AG09309 (cell line): ENCODE results near the gene ASTN2.

Source experiments
- DNase-seq: peaks from one replicate; pipeline ENCODE4 v3.0.0-alpha.2; 2010; ENCODE audit warnings: low read depth
- H3K4me3 ChIP-seq: 2 replicates; pipeline ENCODE4 v1.5.1; 2011; ENCODE audit warnings: mild to moderate bottlenecking, low read depth, low read length, moderate library complexity; ENCODE audit not compliant: control insufficient read depth
- TF ChIP-seq, protein P1 (sequence below): IDR thresholded peaks from 2 replicates; pipeline ENCODE4 v1.5.1; 2011; ENCODE audit warnings: mild to moderate bottlenecking, low read depth, low read length, inconsistent platforms; ENCODE audit not compliant: insufficient read depth, control insufficient read depth; ENCODE audit errors: missing control alignments

Gene ASTN2

DNA sequence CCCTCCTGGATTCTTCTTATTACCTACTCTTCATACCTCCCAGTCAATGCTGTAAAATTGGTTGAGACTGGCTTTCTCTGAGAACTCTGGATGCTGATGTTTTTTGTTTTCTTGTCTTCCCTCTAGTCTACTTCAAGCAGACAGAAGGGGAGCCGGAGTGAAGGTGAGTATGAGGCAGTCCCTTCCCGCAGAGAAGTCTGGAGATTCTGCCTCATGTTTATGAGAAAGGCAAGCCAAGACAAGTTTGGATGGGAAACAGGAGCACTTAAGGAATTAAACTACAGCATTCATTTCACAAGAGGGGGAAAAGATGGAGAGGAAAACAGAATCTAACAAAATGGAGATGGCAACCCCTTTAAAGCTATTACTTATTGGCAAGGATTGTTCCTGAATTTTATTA, 481.6 kb downstream of the ASTN2 start:
- TF ChIP-seq, protein P1, sequence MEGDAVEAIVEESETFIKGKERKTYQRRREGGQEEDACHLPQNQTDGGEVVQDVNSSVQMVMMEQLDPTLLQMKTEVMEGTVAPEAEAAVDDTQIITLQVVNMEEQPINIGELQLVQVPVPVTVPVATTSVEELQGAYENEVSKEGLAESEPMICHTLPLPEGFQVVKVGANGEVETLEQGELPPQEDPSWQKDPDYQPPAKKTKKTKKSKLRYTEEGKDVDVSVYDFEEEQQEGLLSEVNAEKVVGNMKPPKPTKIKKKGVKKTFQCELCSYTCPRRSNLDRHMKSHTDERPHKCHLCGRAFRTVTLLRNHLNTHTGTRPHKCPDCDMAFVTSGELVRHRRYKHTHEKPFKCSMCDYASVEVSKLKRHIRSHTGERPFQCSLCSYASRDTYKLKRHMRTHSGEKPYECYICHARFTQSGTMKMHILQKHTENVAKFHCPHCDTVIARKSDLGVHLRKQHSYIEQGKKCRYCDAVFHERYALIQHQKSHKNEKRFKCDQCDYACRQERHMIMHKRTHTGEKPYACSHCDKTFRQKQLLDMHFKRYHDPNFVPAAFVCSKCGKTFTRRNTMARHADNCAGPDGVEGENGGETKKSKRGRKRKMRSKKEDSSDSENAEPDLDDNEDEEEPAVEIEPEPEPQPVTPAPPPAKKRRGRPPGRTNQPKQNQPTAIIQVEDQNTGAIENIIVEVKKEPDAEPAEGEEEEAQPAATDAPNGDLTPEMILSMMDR, result no peak
- no peak overlapping the region for H3K4me3 ChIP-seq
- DNase-seq, result no peak

DNA sequence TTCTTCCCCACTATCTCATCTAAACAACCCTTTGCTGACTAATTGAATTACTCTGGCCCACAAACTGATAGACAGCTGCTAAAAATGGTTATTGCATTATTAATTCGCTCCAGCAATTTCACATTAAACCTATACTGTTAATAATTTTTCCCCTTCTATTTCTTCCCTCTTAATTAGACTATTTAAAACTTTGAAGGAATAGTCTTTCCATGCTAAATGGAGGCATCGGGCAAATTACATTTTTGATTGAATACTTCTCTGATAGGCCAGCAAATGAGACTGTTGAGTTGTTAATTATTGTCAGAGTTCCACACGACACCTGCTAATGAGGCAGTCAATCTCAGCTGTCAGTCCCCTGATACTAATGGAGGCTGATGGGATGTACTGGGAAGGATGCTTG, 485.2 kb downstream of the ASTN2 start:
- no peak for DNase-seq
- H3K4me3 ChIP-seq, result no peak overlapping the region
- TF ChIP-seq, protein P1, result no peak

DNA sequence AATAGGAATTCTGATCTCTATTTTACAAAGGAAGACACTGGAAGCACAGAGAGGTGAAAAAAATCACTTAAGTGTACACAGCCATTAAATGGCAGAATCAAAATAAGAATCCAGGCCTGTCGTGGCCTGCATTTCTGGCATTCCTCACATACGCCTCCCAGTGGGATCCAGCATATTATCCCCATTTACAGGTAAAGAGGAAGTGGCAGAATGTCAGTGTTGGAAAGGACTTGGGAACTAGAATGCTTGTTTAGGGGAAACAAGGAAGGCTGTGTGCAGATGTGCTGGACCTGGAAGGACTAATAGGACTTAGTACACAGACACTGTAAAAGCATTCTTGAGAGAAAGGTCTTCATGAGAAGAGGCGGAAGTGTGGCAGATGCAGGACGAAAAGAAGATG, 486.0 kb downstream of the ASTN2 start:
- DNase-seq, result no peak
- no peak overlapping the region for H3K4me3 ChIP-seq
- TF ChIP-seq, protein P1, result no peak

DNA sequence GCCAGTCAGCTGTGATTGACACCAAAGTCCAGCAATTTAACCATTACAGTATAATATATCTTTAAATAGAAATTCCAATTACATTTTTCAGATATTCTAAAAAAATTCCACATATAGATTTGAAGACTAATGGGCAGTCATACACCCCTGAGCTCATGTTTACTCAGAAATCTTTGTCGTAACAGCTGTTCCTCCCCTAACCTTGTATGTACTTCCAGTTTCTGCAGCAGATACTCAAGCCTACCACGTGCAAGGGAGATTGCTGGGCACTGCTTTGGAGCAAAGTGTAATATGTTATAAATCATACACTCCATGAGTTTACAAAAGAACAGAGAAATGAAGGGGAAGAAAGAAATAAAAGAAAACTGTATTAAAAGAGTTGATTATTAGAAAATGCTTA, 486.6 kb downstream of the ASTN2 start:
- H3K4me3 ChIP-seq, result no peak overlapping the region

DNA sequence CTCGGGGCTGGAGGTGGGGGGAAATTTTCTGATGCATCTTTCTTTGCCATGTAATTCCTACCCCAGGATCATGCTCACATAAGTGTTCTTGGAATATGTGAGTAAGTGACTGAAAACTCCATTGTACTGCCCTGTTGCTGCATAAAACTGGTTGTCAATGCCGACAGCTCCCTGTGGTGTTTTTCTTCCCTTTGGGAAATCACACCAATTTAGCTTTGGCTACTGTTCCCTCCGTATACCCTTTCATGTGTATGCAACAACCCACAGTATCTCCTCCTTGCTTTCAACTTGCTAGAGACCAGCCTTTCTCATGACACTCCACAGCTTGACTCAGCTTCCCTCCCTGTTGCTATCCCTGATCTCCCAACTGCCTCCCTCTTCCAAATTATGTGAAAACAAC, 487.1 kb downstream of the ASTN2 start:
- no peak overlapping the region for H3K4me3 ChIP-seq
- TF ChIP-seq, protein P1, result no peak
- no peak for DNase-seq

More for the DNA sequence above, 486.6 kb downstream of the ASTN2 start:
- DNase-seq, result no peak
- TF ChIP-seq, protein P1, result no peak

DNA sequence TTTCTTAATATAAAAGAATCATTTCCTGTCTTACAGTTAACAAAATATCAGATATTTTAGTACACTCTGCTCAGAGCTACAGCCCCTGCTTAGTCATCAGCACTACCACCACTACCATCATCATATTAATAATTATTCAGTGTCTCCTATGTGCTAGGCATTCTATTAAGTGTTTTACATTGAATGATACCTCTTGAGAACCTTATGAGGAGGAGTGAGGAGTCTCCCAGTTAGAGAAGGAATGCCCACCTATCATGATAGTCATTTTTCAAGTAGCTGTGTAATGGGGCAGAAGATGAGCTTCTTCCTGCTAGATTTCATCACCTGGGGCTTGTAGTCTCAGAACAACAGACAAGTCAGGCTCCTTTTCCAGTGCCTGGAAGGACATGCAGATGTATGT, 489.7 kb downstream of the ASTN2 start:
- H3K4me3 ChIP-seq, result no peak overlapping the region
- no peak for DNase-seq
- TF ChIP-seq, protein P1, result no peak
